Effector memory CD4-positive, alpha-beta T cell (primary cell): ENCODE data around the gene IGSF9B.

Experiments
- DNase-seq, 3 donors: peaks; one replicate each; pipeline ENCODE4 v3.0.0-alpha.2; 2020
- H3K27ac ChIP-seq: 2 replicates; pipeline ENCODE4 v1.7.0; 2013; ENCODE audit warnings: mild to moderate bottlenecking, low read length, moderate library complexity; ENCODE audit not compliant: insufficient read depth, poor library complexity, severe bottlenecking
- H3K27me3 ChIP-seq: replicated peaks from 2 replicates; pipeline ENCODE4 v1.7.0; 2013; ENCODE audit warnings: mild to moderate bottlenecking, low read length; ENCODE audit not compliant: insufficient read depth, control insufficient read depth, poor library complexity, severe bottlenecking
- H3K36me3 ChIP-seq: 2 replicates; pipeline ENCODE4 v1.7.0; 2013; ENCODE audit warnings: mild to moderate bottlenecking, low read length, moderate library complexity; ENCODE audit not compliant: control insufficient read depth, insufficient read depth
- H3K4me1 ChIP-seq: 2 replicates; pipeline ENCODE4 v1.7.0; 2013; ENCODE audit warnings: low read length, mild to moderate bottlenecking; ENCODE audit not compliant: control insufficient read depth, insufficient read depth, poor library complexity, severe bottlenecking
- H3K4me3 ChIP-seq: 2 replicates; pipeline ENCODE4 v1.7.0; 2013; ENCODE audit warnings: low read length, low read depth, mild to moderate bottlenecking; ENCODE audit not compliant: insufficient read depth, poor library complexity, severe bottlenecking
- H3K9me3 ChIP-seq: 2 replicates; pipeline ENCODE4 v1.7.0; 2013; ENCODE audit warnings: mild to moderate bottlenecking, low read length, moderate library complexity; ENCODE audit not compliant: control insufficient read depth

IGSF9B gene

DNA sequence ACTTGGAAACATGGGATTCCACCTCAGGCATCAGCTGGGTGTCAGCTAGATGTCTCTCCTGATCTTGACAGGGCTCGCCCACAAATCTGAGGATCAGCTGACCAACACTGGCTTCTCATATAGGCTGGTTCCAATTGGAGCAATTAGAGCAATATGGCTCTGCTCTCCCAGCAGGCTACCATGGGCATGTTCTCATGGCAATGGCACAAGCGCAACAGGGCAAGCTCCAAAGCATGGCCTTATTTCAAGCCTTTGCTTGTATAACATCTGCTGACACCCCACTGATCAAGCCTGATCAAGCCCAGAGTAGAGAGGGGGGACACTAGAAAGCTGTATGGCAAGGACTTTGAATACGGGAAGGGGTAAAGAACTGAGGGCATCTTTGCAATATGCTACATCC is 70.7 kb downstream of the IGSF9B start:
- no peaks in the 10 kb centered on the region for H3K9me3 ChIP-seq
- no peak overlapping the region for H3K4me3 ChIP-seq
- H3K27ac ChIP-seq = no peak overlapping the region
- no peaks in the 10 kb centered on the region for H3K36me3 ChIP-seq
- no peak for DNase-seq
- no peaks in the 10 kb centered on the region for H3K27me3 ChIP-seq
- no peaks in the 10 kb centered on the region for H3K4me1 ChIP-seq

DNA sequence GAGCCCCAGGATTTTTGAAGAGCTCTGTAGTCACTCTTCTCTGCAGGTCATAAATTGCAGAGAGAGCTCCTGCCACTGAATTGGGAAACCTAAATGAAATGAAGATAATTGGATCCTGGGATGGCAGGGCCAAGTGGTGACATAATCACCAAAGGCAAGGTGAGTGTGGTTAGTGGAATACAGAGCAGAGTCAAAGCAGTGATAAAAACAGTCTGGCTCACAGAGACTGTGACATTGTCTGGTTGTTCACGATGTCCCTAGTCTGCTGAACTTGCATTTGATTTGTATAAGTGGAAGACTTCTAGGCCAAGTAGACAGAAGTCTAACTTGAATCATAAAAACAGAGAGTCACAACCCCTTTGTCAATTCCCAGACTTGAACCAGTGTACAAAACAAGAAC is 84.6 kb downstream of the IGSF9B start:
- no peak for DNase-seq
- H3K36me3 ChIP-seq = no peaks in the 10 kb centered on the region
- H3K4me1 ChIP-seq = no peaks in the 10 kb centered on the region
- no peaks in the 10 kb centered on the region for H3K27me3 ChIP-seq
- no peak overlapping the region for H3K4me3 ChIP-seq
- H3K27ac ChIP-seq = no peak overlapping the region
- no peaks in the 10 kb centered on the region for H3K9me3 ChIP-seq

DNA sequence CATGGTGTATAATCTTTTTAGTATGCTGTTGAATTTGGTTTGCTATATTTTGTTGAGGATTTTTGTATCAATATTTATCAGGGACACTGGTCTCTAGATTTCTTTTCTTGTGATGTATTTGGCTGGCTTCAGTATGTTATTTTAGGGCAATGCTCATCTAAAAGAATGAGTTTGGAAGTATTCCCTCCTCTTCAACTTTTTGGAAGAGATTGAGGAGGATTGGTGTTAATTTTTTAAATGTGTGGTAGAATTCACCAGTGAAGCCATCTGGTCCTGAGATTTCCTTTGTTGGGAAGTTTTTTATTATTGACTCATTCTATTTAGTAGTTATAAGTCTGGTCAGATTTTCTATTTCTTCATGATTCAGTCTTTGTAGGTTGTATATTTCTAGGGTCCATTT is 89.3 kb downstream of the IGSF9B start:
- no peak for DNase-seq
- Histone ChIP-seq H3K36me3 (no peaks in the 10 kb centered on the region), H3K27ac (no peak overlapping the region), H3K4me1 (no peaks in the 10 kb centered on the region), H3K4me3 (no peak overlapping the region), H3K27me3 (no peaks in the 10 kb centered on the region), H3K9me3 (no peaks in the 10 kb centered on the region)

DNA sequence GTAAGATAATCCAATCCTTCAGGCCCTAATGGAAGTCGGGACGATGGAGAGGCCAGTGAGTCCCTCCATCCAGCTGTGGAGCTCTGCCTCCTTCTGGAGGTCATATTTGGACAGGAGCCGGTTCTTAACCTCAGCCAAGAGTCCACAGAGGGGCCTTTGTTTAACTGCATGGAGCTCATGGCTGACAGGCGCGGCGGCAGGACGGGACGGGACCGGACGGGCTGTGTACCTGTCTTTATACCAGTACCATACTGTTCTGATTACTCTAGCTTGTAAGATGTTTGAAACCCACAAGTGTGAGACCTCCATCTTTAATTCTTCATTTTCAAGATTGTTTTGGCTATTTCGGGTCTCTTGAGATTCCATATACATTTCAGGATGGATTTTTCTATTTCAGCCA is 91.3 kb downstream of the IGSF9B start:
- Histone ChIP-seq H3K4me1 (no peaks in the 10 kb centered on the region), H3K4me3 (no peak overlapping the region), H3K27ac (no peak overlapping the region), H3K36me3 (no peaks in the 10 kb centered on the region), H3K9me3 (no peaks in the 10 kb centered on the region), H3K27me3 (no peaks in the 10 kb centered on the region)
- DNase-seq = no peak

DNA sequence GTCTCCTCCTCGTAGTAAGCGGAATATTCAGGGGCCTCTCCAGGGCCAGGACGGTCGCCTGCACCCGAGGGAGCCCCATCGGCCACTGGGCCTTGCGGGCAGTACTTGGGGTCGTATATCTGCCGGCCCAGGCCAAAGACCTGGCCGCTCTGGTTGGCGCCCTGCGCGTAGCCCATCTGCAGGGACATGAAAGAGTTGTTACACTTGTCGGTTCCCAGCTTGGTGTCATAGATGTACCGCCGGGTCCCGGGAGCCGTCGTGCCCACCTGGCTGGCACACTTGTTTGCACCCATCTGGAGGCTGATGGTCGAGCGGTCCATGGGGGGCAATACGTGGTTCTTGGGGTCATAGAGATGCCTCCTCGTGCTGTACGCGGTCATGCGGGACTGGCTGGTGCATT is 92.0 kb downstream of the IGSF9B start:
- no peaks in the 10 kb centered on the region for H3K36me3 ChIP-seq
- no peak for DNase-seq
- no peaks in the 10 kb centered on the region for H3K9me3 ChIP-seq
- no peaks in the 10 kb centered on the region for H3K4me1 ChIP-seq
- H3K27ac ChIP-seq = no peak overlapping the region
- no peaks in the 10 kb centered on the region for H3K27me3 ChIP-seq
- no peak overlapping the region for H3K4me3 ChIP-seq

DNA sequence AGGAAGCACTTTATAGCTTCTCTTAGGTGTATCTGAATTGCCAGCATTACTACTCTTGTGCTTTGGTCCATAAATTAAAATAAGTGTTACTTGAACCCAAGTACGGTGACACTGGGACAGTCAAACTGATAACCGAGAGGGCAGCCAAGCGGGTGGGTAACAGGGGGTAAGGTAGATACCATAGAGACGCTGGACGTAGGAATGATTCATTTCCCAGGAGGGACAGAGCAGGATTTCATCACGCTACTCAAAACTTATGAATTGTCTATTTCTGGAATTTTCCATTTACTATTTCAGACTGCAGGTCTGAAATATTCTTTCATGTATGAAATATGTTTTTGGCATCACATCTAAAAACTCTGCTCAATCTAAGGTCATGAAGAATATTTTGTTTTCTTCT is 96.6 kb downstream of the IGSF9B start:
- no peaks in the 10 kb centered on the region for H3K36me3 ChIP-seq
- no peaks in the 10 kb centered on the region for H3K4me1 ChIP-seq
- H3K4me3 ChIP-seq = no peak overlapping the region
- no peaks in the 10 kb centered on the region for H3K9me3 ChIP-seq
- DNase-seq = no peak
- no peaks in the 10 kb centered on the region for H3K27me3 ChIP-seq
- H3K27ac ChIP-seq = no peak overlapping the region
